Neural progenitor cell (in vitro differentiated cells): ENCODE measurements around the gene IBTK.

ENCODE experiments used
- CTCF ChIP-seq: fragments of 200-600 bp; sonication (generic); IDR thresholded peaks from 2 replicates; pipeline ENCODE4 v1.5.1; 2017; ENCODE audit warnings: antibody characterized with exemption, mild to moderate bottlenecking
- EZH2phosphoT487 ChIP-seq: fragments of 200-600 bp; sonication (generic); IDR thresholded peaks from 2 replicates; pipeline ENCODE4 v1.6.1; 2017; ENCODE audit warnings: antibody characterized with exemption

- TF ChIP-seq EZH2phosphoT487 (no peak), CTCF (no peak)
Observed at GRCh38 chr6:82275686-82276085, 28.1 kb upstream of the IBTK start.
